HG02973 (cell line): Measurements from ENCODE around the gene ADCY5.

ENCODE experiments used
- ATAC-seq: cut with Tn5 transposase; IDR thresholded peaks from one replicate; pipeline ENCODE4 v1.9.1; 2021; ENCODE audit warnings: moderate library complexity; ENCODE audit not compliant: unreplicated experiment

Gene ADCY5

GRCh38 chr3:123371859-123372685 is 76.8 kb downstream of the ADCY5 start:
- no peak for ATAC-seq

DNA sequence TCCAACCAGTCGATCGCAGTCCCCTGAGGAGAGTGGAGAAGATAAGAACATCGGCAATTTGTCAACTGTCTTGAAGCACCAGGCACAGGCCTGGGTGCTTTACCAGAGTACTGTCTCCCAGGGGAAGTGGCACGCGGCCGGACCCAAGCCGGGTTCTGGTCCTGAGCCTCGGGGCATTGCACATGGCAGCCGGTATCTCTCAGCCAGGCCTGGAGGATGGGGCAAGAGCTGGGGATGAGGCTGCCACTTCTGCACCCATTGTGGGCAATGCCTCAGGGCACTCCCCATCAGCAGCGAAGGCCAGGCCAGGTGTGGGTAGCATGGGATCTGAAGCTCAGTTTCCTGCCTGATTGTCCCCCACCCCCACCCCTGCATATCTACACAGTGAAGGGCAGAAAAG is 77.5 kb downstream of the ADCY5 start:
- no peak for ATAC-seq

GRCh38 chr3:123370819-123371218 is 78.1 kb downstream of the ADCY5 start:
- no peak for ATAC-seq

DNA sequence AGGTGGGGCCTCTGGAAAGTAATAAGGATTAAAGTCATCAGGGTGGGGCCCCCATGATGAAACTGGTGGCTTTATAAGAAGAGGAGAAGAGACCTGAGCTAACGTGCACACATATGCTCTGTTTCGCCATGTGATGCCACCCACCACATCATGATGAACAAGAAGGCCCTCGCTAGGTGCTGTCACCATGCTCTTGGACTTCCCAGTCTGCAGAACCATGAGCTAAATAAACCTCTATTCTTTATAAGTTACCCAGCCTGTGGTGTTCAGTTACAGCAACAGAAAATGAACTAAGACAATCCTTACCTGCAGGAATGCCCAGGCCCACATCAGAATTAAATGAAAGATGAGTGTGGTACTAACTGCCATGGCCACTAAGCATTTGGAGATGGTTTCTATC is 79.8 kb downstream of the ADCY5 start:
- ATAC-seq, result no peak

GRCh38 chr3:123367467-123368154 is 81.3 kb downstream of the ADCY5 start:
- ATAC-seq, result no peak

DNA sequence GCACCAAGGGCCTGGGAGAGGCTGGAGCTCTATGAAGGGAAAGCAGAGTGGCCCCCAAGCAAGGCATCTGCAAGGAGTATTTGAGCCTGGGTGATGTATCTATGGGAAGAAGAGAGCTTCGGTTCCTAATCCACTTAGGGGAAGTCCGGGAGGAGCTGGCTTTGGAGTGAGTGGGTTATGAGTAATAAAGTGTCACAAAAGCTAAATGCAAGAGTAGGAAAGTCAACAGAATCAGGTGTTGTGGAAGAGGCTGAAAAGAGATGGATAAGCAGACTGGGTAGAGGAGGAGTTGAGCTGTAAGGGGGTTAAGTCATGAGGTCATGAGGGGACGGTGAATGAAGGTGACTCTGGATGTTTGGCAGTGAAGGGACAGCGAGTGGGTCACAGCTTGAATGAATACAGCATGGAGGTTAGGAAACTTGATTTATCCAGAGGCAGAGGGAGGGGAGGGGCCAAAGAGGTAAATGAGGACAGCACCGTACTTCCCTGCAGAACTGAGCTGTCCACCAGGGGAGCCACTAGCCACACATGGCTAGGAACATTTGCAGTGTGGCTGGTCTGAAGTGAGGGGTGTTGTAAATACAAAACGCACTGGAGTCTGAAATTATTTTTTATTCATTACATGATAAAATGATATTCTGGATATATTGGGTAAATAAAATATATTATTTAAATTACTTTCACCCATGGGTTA is 83.3 kb downstream of the ADCY5 start:
- ATAC-seq, result no peak

GRCh38 chr3:123361071-123361470 is 87.8 kb downstream of the ADCY5 start:
- ATAC-seq, result no peak

GRCh38 chr3:123357275-123357674 is 91.6 kb downstream of the ADCY5 start:
- no peak for ATAC-seq

DNA sequence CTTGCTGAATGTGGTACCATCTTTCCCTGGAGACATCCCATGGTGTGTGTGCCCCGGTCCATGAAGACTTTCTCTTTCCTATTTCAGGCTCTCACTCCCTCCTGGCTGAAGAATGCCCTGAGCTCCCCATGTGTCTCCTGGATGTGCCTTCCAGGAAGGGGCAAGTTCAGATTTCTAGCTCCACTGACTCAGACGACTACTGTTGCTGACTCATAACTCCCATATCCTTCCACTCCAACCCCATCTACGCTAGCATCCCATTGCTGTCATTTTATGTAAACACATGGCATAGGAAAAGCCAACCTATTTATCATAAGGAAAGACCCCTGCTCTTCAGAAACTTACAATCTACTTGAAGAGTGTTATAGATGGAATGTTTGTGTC is 95.0 kb downstream of the ADCY5 start:
- ATAC-seq, result no peak

- no peak for ATAC-seq
Observed at GRCh38 chr3:123353227-123353849, 95.6 kb downstream of the ADCY5 start.

- no peak for ATAC-seq
Observed at GRCh38 chr3:123352134-123352554, 96.7 kb downstream of the ADCY5 start.

- no peak for ATAC-seq
Observed at GRCh38 chr3:123351501-123351900, 97.4 kb downstream of the ADCY5 start.

DNA sequence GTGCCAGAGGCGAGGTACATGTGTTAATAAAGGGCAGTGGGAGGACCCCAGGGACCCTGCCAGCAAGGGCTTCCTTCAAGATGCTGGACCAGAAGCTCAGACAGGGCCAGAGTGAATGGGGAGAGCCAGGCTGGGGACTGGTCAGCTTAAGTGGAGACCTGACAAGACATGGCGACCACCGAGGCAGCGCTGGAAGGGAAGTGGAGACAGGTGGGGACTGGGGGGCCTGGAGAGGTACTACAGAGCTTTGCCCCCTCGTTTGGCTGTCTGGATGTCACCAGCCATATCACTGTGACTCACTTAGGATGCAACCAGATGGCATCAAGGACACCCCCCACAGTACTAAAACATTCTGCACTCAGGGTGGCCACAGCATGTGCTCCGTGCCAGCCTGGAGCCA is 97.9 kb downstream of the ADCY5 start:
- no peak for ATAC-seq

DNA sequence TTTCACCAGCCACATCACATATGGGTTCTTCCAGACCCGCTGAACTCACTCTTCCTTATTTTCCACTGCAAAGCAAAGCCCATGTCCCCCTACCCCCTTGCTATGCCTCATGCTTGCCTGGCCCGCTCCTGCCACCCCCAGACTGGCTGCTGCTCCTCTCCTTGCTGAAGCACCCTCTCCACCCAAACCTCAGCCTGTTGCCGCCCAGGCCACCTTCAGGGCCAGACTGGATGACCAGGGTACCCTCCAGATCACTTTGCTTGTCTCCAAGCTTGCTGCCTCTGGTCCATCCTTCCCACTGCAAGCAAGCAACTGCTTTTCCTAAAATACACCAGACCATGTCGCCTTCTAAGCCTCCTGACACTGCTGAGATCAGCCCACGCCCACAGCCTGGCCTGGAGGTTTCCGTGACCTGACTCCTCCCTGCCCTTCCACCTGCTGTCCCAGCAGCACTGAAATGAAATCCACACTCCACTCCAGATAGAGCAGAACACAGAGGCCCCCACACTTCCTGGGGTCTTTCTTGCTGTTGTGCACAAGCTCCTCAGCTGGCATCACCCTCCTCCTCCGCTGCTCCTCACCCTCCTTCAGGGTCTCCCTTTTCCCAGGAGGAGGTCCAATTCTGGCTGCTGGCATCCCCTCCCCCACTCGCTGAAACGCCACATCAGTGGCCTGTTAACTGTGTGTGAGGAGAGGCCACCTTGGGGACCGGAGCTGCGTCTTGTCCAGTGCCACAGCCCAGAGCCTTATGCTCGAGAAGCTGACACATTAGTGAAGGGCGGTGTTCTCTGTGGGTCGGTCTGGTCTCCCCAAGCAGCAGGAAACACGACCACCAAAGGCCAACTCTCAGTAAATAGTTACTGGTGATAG is 99.1 kb downstream of the ADCY5 start:
- no peak for ATAC-seq

- ATAC-seq, result no peak
Observed at GRCh38 chr3:123349201-123349535, 99.7 kb downstream of the ADCY5 start.

GRCh38 chr3:123348471-123349200 is 100.3 kb downstream of the ADCY5 start:
- no peak for ATAC-seq

- no peak for ATAC-seq
Observed at GRCh38 chr3:123347691-123348264, 101.1 kb downstream of the ADCY5 start.

DNA sequence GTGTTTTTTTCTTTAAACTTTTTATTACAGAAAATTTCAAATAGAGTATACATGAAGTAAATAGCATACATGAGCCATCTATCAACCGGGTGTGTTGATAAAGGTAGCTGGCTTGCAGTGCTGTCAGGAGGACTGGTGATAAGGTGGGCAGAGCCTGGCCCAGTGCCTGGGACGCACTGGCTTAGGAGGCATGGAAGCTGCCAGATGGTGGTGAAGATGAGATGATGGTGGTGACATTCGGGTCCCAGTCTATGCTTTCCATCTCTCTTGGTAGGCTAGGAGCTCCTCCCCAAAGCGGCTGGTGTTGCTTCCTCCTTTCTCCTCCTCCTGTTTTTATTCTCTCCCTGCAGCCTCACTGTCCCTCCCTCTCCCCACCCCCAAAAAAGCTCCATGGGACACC is 101.7 kb downstream of the ADCY5 start:
- ATAC-seq, result no peak

DNA sequence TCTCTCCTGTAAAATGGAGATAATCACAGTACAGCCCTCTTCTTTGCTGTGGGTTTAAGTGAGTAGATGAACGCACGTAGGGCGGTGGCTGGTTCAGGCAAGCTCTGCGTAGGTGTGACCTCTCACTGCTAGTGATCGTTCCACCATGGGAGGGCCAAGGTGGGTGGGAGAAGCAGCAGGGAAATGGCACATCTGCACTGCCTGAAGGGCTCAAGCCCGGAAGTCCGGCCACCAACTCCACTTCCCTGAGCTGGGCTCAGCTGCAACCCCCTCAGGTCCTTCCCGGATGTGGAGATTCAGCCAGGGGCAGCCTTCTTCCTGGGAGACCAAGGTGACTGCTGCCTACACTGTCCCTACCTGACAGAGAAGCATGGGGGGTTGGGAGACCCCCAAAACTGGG is 102.9 kb downstream of the ADCY5 start:
- no peak for ATAC-seq
